ENCODE measurements around the gene SAMD9L.

DNA sequence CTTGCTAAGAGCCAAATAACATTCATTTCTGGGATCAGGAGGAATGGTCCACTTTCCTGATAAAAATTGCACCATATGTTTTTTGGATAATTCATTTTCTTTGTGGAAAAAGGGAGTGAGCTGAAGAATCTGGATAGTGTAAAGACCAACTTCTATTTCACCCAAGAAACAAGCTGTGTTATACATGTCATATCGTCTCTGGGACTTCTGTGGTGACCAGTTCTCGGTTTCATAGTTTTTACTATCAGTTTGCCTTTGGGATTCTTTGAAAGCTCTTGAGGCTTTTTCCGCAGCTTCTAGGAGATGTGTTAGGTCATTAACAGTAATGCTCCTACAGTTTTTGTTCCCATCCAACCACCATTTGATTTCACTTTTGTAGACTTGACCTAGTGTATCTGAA lies 16.0 kb downstream of the SAMD9L start:
- TF ChIP-seq POLR2AphosphoS5 (IDR thresholded peaks at IDR 0.05) (no peak), POLR2A (IDR thresholded peaks at IDR 0.05) (no peak)
- TF ChIP-seq, protein P1, sequence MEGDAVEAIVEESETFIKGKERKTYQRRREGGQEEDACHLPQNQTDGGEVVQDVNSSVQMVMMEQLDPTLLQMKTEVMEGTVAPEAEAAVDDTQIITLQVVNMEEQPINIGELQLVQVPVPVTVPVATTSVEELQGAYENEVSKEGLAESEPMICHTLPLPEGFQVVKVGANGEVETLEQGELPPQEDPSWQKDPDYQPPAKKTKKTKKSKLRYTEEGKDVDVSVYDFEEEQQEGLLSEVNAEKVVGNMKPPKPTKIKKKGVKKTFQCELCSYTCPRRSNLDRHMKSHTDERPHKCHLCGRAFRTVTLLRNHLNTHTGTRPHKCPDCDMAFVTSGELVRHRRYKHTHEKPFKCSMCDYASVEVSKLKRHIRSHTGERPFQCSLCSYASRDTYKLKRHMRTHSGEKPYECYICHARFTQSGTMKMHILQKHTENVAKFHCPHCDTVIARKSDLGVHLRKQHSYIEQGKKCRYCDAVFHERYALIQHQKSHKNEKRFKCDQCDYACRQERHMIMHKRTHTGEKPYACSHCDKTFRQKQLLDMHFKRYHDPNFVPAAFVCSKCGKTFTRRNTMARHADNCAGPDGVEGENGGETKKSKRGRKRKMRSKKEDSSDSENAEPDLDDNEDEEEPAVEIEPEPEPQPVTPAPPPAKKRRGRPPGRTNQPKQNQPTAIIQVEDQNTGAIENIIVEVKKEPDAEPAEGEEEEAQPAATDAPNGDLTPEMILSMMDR (IDR thresholded peaks at IDR 0.05): no peak
